H7 (cell line): ENCODE measurements around the gene NR5A2. TPM values are rescaled to one million over a fixed set of nuclear protein-coding genes. Genes with fewer than 3 reads are reported as not detected.
A peak's percentile ranks its signal among the peaks of the same experiment; 100 is the strongest.

ENCODE experiments used
- DNase-seq: peaks from one replicate; pipeline ENCODE4 v3.0.0; 2012
- H3K27me3 ChIP-seq: 2 replicates; pipeline ENCODE4 v1.6.0; 2011; ENCODE audit warnings: mild to moderate bottlenecking, low read length; ENCODE audit not compliant: control insufficient read depth, insufficient read depth
- H3K36me3 ChIP-seq: replicated peaks from 2 replicates; pipeline ENCODE4 v1.5.1; 2011; ENCODE audit warnings: low read length; ENCODE audit not compliant: control insufficient read depth, insufficient read depth
- H3K4me3 ChIP-seq: 2 replicates; pipeline ENCODE4 v1.5.1; 2011; ENCODE audit warnings: low read depth, mild to moderate bottlenecking, control low read depth, low read length, moderate library complexity; ENCODE audit not compliant: insufficient read depth
- total RNA-seq: library from RNA; depleted of rRNA; stranded (reverse); fragments of >200 nt; shearing (Covaris generic); gene quantifications from 2 replicates; pipeline ENCODE4 v1.2.3, GENCODE V29; 2014

NR5A2 gene
- total RNA-seq, 1 experiment from 2014 or later, result 13.2 TPM

DNA sequence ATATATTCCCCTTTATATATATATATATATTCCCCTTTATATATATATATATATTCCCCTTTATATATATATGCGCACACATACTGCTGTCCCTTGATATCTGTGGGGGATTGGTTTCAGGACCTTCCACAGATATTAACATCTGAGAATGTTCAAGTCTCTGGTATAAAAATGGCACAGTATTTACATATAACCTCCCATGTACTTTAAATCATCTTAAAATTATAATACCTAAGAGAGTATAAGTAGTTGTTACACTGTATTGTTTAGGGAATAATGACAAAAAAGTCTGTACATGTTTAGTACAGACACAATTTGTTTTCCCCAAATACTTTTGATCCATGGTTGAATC, 45.8 kb downstream of the NR5A2 start:
- H3K36me3 ChIP-seq, result no peaks in the 10 kb centered on the region
- H3K27me3 ChIP-seq, result no peaks in the 10 kb centered on the region
- H3K4me3 ChIP-seq, result no peak overlapping the region
- no peak for DNase-seq

GRCh38 chr1:200075522-200075921, 48.0 kb downstream of the NR5A2 start:
- H3K36me3 ChIP-seq, result no peaks in the 10 kb centered on the region
- no peaks in the 10 kb centered on the region for H3K27me3 ChIP-seq
- DNase-seq, result no peak
- no peak overlapping the region for H3K4me3 ChIP-seq

DNA sequence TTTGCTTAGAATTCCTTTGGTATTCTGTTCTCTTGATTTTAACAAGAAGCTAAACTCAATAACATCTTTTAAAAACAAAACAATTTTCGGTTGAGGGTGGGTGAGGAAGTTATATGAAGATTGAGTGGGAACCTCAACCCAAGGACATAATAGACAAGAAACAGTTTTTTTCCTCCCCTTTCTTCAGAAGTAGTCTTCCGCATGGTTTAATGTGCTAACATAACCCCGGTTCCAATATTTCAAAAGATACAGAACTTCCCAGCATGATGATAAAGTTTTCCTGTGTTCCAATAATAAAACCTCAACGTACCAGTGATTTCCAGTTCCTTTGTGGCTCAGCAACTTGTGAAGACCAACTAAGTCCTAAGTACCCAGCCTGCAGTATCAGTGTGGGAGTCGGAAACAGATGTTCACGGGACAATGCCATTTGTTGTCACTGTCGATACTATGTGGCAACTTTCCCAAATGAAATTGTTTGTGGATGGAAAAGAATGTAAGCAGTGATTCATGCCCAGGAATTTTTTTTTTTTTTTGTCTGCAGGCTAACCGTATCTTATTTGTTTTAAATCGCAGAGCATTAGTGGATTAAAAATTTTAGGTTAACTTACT, 48.5 kb downstream of the NR5A2 start:
- Histone ChIP-seq H3K4me3 (no peak overlapping the region), H3K36me3 (no peaks in the 10 kb centered on the region), H3K27me3 (no peaks in the 10 kb centered on the region)
- DNase-seq, result no peak

DNA sequence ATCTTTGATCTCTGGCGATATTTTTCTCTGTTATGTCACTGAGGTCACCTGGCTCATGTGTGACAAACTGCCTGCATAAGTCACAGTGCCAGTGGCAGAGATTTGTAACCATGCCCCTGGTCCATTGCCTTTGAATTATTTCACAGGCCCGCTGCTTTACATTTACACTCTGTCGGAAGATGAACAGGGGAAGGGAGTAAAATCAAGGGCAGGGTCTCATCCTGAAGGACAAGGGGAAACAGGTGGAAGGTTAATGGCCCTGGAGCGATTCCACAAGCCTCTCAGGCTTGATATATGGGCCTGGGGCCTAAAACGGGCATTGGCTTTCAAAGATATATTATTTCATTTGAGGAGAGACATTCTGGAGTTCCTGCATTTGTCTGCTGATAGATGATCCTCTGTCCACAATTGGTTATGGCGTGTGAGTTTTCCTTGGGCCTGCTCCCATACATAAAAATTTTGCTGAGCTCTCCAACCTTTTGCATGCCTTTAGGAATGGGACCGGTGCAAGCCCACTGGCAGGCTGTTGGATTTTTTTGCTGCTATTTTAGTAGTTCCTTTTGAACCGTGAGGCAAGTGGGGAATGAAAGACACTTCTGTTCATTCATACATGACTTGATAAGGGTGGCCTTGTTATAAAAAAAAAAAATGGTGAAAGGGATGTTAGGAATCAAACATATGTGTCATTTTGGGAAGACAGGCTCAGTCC, 51.9 kb downstream of the NR5A2 start:
- no peaks in the 10 kb centered on the region for H3K36me3 ChIP-seq

GRCh38 chr1:200081151-200081968, 53.9 kb downstream of the NR5A2 start:
- H3K4me3 ChIP-seq, result no peak overlapping the region
- H3K36me3 ChIP-seq, result no peaks in the 10 kb centered on the region
- no peaks in the 10 kb centered on the region for H3K27me3 ChIP-seq
- peak; percentile 14 for DNase-seq

More for the DNA sequence above, 51.9 kb downstream of the NR5A2 start:
- H3K27me3 ChIP-seq, result no peaks in the 10 kb centered on the region
- no peak for DNase-seq
- no peak overlapping the region for H3K4me3 ChIP-seq

DNA sequence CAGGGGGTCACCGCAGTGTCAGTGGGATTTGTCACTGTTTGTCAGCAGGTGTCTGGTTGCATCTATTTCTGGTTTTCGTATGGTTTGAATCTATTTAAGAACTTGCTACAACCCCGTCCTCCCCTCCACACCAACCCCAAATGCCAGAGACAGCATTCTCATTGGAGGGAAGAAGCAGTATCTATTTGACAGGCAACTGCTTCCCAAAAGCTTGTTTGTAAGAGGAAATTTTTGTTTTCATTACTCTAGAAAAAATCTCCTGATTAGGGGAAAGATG, 54.4 kb downstream of the NR5A2 start:
- H3K27me3 ChIP-seq, result no peaks in the 10 kb centered on the region
- no peaks in the 10 kb centered on the region for H3K36me3 ChIP-seq
- peak; percentile 48 for DNase-seq
- no peak overlapping the region for H3K4me3 ChIP-seq

- DNase-seq, result no peak
- no peak overlapping the region for H3K4me3 ChIP-seq
- no peaks in the 10 kb centered on the region for H3K27me3 ChIP-seq
- H3K36me3 ChIP-seq, result no peaks in the 10 kb centered on the region
Observed at GRCh38 chr1:200082329-200082728, 54.8 kb downstream of the NR5A2 start.

DNA sequence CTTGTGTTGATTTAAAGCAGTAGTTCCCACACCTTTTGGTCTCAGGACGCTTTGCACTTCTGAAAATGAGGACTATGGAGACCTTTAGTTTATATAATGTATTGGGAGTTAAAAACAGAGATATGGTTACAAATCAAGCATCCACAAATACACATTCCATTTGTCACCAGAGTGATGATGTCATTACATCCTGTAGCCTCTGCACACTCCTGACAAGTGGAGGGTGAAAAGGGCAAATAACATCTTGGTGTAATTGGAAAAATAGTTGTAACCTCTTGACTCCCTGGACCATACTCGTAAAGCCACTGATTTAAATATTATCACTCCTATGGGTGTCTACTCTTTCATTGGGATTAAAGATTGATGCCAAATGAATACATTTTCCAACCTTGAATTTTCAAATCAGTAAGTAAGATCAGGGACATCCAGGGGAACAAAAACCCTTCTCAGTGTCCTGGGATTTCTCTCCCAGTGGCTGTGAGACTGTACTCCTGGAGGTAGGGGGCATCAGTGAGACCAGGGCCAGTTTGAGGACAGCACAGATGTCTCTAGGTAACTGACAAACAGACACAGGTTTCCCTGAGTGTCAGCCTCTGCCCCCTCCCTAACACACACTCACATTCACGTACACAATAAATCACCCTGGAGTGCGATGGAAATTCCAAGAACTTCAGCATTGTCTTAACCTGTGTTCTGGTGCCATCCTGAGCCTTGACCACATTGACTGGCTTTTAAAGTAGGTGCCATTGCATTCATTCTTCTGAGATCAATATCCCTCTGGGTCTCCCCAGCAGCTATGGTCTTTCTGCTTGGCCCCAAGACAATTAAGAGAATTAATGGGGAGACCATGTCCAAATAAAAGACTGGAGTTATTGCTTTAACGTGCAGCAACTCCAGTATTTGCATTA, 63.0 kb downstream of the NR5A2 start:
- Histone ChIP-seq H3K27me3 (no peaks in the 10 kb centered on the region), H3K4me3 (no peak overlapping the region), H3K36me3 (no peaks in the 10 kb centered on the region)
- peak; percentile 59 for DNase-seq

GRCh38 chr1:200095057-200095577, 67.6 kb downstream of the NR5A2 start:
- no peak for DNase-seq
- no peaks in the 10 kb centered on the region for H3K36me3 ChIP-seq
- H3K4me3 ChIP-seq, result no peak overlapping the region
- no peaks in the 10 kb centered on the region for H3K27me3 ChIP-seq

DNA sequence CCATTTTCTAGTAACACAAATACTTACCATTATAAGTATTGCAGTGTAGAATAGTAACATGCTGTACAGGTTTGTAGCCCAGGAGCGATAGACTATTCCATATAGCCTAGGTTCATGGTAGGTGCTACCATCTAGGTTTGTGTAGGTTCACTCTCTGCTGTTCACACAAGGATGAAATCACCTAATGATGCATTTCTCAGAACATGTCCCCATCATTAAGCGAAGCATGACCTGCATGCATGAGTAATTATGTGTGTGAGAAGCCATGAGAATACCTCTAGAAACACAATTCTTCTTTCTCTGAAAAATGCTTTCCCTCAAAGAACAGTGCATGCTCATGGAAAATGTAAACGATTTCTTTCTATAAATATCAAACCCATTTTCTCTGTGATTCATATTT, 69.3 kb downstream of the NR5A2 start:
- no peaks in the 10 kb centered on the region for H3K36me3 ChIP-seq
- H3K27me3 ChIP-seq, result no peaks in the 10 kb centered on the region
- H3K4me3 ChIP-seq, result no peak overlapping the region
- no peak for DNase-seq

GRCh38 chr1:200099040-200099439, 71.5 kb downstream of the NR5A2 start:
- Histone ChIP-seq H3K36me3 (no peaks in the 10 kb centered on the region), H3K4me3 (no peak overlapping the region), H3K27me3 (no peaks in the 10 kb centered on the region)
- DNase-seq, result no peak

DNA sequence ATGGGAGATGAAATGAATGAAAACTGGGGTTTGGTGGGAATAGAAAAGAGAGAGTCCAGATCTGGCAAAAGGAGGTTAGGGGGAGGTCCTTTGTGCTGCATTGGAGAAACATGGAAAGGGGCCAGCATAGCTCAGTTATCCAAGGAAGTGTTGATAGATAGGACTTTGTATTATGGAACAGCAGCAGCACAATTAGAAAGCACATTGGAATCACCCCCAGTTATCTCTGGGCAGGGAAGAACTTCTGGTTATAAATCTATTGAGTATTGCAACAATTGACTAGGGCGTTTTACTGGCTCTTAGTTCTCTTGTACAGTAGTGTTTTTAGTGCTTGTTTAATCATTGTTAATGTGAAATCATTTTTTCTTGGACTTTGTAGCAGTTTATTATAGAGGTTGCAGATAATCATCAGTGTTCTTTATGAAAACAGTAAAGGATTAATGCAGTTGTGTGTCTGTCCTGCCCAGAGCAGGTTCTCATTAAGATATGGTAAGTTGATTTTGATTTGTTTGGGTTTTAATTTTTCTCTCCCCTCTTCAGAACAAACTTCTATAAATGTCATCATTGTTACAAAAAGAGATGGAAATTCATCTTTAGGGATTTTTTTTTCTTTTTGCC, 76.6 kb downstream of the NR5A2 start:
- no peaks in the 10 kb centered on the region for H3K27me3 ChIP-seq
- no peak overlapping the region for H3K4me3 ChIP-seq
- no peak for DNase-seq
- H3K36me3 ChIP-seq, result no peaks in the 10 kb centered on the region

DNA sequence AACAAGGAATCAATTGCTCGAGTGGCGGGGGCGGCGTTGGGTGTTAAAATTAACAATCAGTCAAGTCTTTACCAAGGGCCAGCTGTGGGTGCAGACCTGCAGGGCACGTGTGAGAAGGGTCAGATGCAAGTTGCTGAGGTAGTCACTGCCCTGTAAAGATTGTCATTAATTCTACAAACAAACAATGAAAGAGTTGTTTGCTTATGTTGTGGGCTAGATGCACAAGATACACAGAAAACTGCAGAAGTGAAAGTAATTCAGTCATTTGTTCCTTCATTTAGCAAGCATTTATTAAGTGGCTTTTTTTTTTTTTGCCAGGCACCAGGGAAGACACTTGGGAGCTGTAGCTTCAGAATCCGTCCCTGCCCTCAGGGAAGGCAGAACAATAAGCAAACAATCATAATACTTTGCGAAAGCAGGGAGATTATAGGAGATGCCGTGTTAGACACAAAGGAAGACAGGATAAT, 79.5 kb downstream of the NR5A2 start:
- Histone ChIP-seq H3K36me3 (no peaks in the 10 kb centered on the region), H3K4me3 (no peak overlapping the region), H3K27me3 (no peaks in the 10 kb centered on the region)
- no peak for DNase-seq

- H3K36me3 ChIP-seq, result no peaks in the 10 kb centered on the region
- H3K27me3 ChIP-seq, result no peaks in the 10 kb centered on the region
- H3K4me3 ChIP-seq, result no peak overlapping the region
- no peak for DNase-seq
Observed at GRCh38 chr1:200108659-200109058, 81.1 kb downstream of the NR5A2 start.
